ENCODE measurements around the gene RFTN2. TPM values are rescaled to one million over a fixed set of nuclear protein-coding genes. Genes with fewer than 3 reads are reported as not detected.

RFTN2 gene
- total and polyA plus RNA-seq, 2 experiments from 2014 or later, result 0.42 to 2.1 TPM

- Histone ChIP-seq H3K4me2 (no peak overlapping the region), H3K79me2 (replicated peaks; ENCODE audit: insufficient read depth) (peaks cover 32% of the 10 kb centered on the region), H3F3A (replicated peaks; ENCODE audit: low read depth) (0 out of 2 replicates have a peak, but pooled peaks cover 2% of the 10 kb centered on the region), H3K9me2 (ENCODE audit: insufficient read depth) (no peaks in the 10 kb centered on the region), H3K4me3 (no peak overlapping the region), H3K36me3 (ENCODE audit: insufficient read depth) (peaks cover 18% of the 10 kb centered on the region; the same call in 1 of the 2 replicates), H3K4me1 (ENCODE audit: insufficient read depth) (peaks cover 7% of the 10 kb centered on the region), H2AFZ (no peak overlapping the region), H3K27me3 (ENCODE audit: insufficient read depth) (no peaks in the 10 kb centered on the region), H4K20me1 (replicated peaks; ENCODE audit: insufficient read depth) (no peaks in the 10 kb centered on the region; the same call in none of the 2 replicates), H3K27ac (ENCODE audit: low read depth) (no peak overlapping the region)
- no peak overlapping the region for H3K4me3 Mint-ChIP-seq
- ATAC-seq (no peak), DNase-seq (ENCODE audit: low spot score) (no peak)
- peaks cover 82% of the 10 kb centered on the region for H3K36me3 Mint-ChIP-seq (ENCODE audit: low read depth)
- TF ChIP-seq JUNB (IDR thresholded peaks at IDR 0.05; ENCODE audit: unreplicated experiment), result no peak
- TF ChIP-seq CREB1 (CRISPR knock-in tag; IDR thresholded peaks at IDR 0.05; ENCODE audit: low read depth), result no peak
- no peak for TF ChIP-seq ZNF114 (CRISPR knock-in tag; IDR thresholded peaks at IDR 0.05)
- no peak for TF ChIP-seq NANOG (IDR thresholded peaks at IDR 0.05; ENCODE audit: borderline replicate concordance)
- no peak for TF ChIP-seq ZNF331 (CRISPR knock-in tag; IDR thresholded peaks at IDR 0.05; ENCODE audit: low read depth)
- TF ChIP-seq CTCF (conservative IDR thresholded peaks at IDR 0.05; ENCODE audit: low read depth in 2 of 2), result no peak
- no peak for TF ChIP-seq POLR2AphosphoS5 (IDR thresholded peaks at IDR 0.05; ENCODE audit: low read depth)
- no peak for TF ChIP-seq EZH2phosphoT487 (IDR thresholded peaks at IDR 0.05; ENCODE audit: unreplicated experiment)
- no peak for TF ChIP-seq EZH2 (IDR thresholded peaks at IDR 0.05; ENCODE audit: low read depth, unreplicated experiment)
- TF ChIP-seq ETS1 (IDR thresholded peaks at IDR 0.05), result no peak
- no peak for TF ChIP-seq STAT1 (IDR thresholded peaks at IDR 0.05; ENCODE audit: unreplicated experiment)
- H3K27ac Mint-ChIP-seq, result no peak overlapping the region
- H3K4me1 Mint-ChIP-seq, result peaks cover 8% of the 10 kb centered on the region; the same call in 2 of the 3 replicates
- H3K27me3 Mint-ChIP-seq (ENCODE audit: insufficient read depth, low read depth, poor library complexity), result no peaks in the 10 kb centered on the region
- H3K9me3 Mint-ChIP-seq, result no peaks in the 10 kb centered on the region
Observed at GRCh38 chr2:197538412-197538811, 137.0 kb downstream of the RFTN2 start.

Small RNA genes lying within 50 kb of the gene (small RNA-seq; reads per million reads assigned to genes)
- gene AC020550.1 (ENCODE audit: low replicate concordance), result not detected

Other genes starting within 250 kb of the RFTN2 start
- 340 and 354 TPM in 2 replicates for gene SF3B1, start 240.6 kb downstream of the RFTN2 start, total RNA-seq (2014; rRNA removed; shearing (Covaris generic))
- gene SF3B1, start 240.6 kb downstream of the RFTN2 start, polyA plus RNA-seq (2016; fragmentation: Nextera tagmentation; extraction: Ambion mirVana), result 181 and 238 TPM in 2 replicates
- gene COQ10B, start 222.0 kb downstream of the RFTN2 start, total RNA-seq (2014; rRNA removed; shearing (Covaris generic)), result 27.6 and 30.5 TPM in 2 replicates
- 23.2 and 26.1 TPM in 2 replicates for gene COQ10B, start 222.0 kb downstream of the RFTN2 start, polyA plus RNA-seq (2016; fragmentation: Nextera tagmentation; extraction: Ambion mirVana)
- gene HSPD1, start 175.7 kb downstream of the RFTN2 start, total RNA-seq (2014; rRNA removed; shearing (Covaris generic)), result 870 and 880 TPM in 2 replicates
- 944 and 1,188 TPM in 2 replicates for gene HSPD1, start 175.7 kb downstream of the RFTN2 start, polyA plus RNA-seq (2016; fragmentation: Nextera tagmentation; extraction: Ambion mirVana)
- gene HSPE1, start 175.2 kb downstream of the RFTN2 start, total RNA-seq (2014; rRNA removed; shearing (Covaris generic)), result 286 and 328 TPM in 2 replicates
- gene HSPE1, start 175.2 kb downstream of the RFTN2 start, polyA plus RNA-seq (2016; fragmentation: Nextera tagmentation; extraction: Ambion mirVana), result 1,493 and 1,529 TPM in 2 replicates
- gene MOB4, start 159.5 kb downstream of the RFTN2 start, total RNA-seq (2014; rRNA removed; shearing (Covaris generic)), result 68.2 and 101 TPM in 2 replicates
- 87.0 and 88.6 TPM in 2 replicates for gene MOB4, start 159.5 kb downstream of the RFTN2 start, polyA plus RNA-seq (2016; fragmentation: Nextera tagmentation; extraction: Ambion mirVana)
- gene MARS2, start 29.8 kb upstream of the RFTN2 start, total RNA-seq (2014; rRNA removed; shearing (Covaris generic)), result 48.2 and 49.1 TPM in 2 replicates
- 11.9 and 13.7 TPM in 2 replicates for gene MARS2, start 29.8 kb upstream of the RFTN2 start, polyA plus RNA-seq (2016; fragmentation: Nextera tagmentation; extraction: Ambion mirVana)
- 0.04 TPM in 1 of 2 replicates, not detected in the other for gene BOLL, start 109.7 kb upstream of the RFTN2 start, total RNA-seq (2014; rRNA removed; shearing (Covaris generic))
- 1.1 and 2.0 TPM in 2 replicates for gene BOLL, start 109.7 kb upstream of the RFTN2 start, polyA plus RNA-seq (2016; fragmentation: Nextera tagmentation; extraction: Ambion mirVana)
- 0.12 TPM in 1 of 2 replicates, not detected in the other for gene PLCL1, start 129.0 kb upstream of the RFTN2 start, total RNA-seq (2014; rRNA removed; shearing (Covaris generic))
- not detected in 2 replicates for gene PLCL1, start 129.0 kb upstream of the RFTN2 start, polyA plus RNA-seq (2016; fragmentation: Nextera tagmentation; extraction: Ambion mirVana)

Measured in GM23338 (cell line).